Astrocyte (in vitro differentiated cells and primary cell): ENCODE data around the gene NIT2. TPM values are rescaled to one million over a fixed set of nuclear protein-coding genes. Genes with fewer than 3 reads are reported as not detected.

Source experiments
- total RNA-seq: library from RNA; stranded (reverse); gene quantifications from 2 replicates; pipeline ENCODE4 v1.2.1, GENCODE V29; 2021

Gene NIT2
- total RNA-seq, 1 donor from 2014 or later = 47.7 TPM

Other genes with a start within 250 kb of the NIT2 start
- 209 and 230 TPM in 2 replicates for gene FILIP1L, start 220.3 kb upstream of the NIT2 start, total RNA-seq
- 62.2 and 67.2 TPM in 2 replicates for gene TBC1D23, start 73.8 kb upstream of the NIT2 start, total RNA-seq
- 47.9 and 48.9 TPM in 2 replicates for gene TOMM70, start 66.3 kb downstream of the NIT2 start, total RNA-seq
- gene LNP1, start 66.8 kb downstream of the NIT2 start, total RNA-seq = 2.5 and 2.6 TPM in 2 replicates
- gene TMEM45A, start 157.9 kb downstream of the NIT2 start, total RNA-seq = 35.5 and 49.7 TPM in 2 replicates